GM19468 (cell line): ENCODE results near the gene WDPCP.
"Not testable (repeated sequence)": the region's sequence is repeated elsewhere in the genome, so short reads cannot be mapped to it uniquely, and the experiment has no call there.

Experiments used
- ATAC-seq: cut with Tn5 transposase; IDR thresholded peaks from one replicate; pipeline ENCODE4 v1.9.1; 2021; ENCODE audit warnings: mild to moderate bottlenecking, moderate library complexity, moderate number of reproducible peaks; ENCODE audit not compliant: unreplicated experiment; ENCODE audit errors: extremely low read depth

Gene WDPCP, protein sequence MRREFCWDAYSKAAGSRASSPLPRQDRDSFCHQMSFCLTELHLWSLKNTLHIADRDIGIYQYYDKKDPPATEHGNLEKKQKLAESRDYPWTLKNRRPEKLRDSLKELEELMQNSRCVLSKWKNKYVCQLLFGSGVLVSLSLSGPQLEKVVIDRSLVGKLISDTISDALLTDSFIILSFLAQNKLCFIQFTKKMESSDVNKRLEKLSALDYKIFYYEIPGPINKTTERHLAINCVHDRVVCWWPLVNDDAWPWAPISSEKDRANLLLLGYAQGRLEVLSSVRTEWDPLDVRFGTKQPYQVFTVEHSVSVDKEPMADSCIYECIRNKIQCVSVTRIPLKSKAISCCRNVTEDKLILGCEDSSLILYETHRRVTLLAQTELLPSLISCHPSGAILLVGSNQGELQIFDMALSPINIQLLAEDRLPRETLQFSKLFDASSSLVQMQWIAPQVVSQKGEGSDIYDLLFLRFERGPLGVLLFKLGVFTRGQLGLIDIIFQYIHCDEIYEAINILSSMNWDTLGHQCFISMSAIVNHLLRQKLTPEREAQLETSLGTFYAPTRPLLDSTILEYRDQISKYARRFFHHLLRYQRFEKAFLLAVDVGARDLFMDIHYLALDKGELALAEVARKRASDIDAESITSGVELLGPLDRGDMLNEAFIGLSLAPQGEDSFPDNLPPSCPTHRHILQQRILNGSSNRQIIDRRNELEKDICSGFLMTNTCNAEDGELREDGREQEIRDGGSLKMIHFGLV

DNA sequence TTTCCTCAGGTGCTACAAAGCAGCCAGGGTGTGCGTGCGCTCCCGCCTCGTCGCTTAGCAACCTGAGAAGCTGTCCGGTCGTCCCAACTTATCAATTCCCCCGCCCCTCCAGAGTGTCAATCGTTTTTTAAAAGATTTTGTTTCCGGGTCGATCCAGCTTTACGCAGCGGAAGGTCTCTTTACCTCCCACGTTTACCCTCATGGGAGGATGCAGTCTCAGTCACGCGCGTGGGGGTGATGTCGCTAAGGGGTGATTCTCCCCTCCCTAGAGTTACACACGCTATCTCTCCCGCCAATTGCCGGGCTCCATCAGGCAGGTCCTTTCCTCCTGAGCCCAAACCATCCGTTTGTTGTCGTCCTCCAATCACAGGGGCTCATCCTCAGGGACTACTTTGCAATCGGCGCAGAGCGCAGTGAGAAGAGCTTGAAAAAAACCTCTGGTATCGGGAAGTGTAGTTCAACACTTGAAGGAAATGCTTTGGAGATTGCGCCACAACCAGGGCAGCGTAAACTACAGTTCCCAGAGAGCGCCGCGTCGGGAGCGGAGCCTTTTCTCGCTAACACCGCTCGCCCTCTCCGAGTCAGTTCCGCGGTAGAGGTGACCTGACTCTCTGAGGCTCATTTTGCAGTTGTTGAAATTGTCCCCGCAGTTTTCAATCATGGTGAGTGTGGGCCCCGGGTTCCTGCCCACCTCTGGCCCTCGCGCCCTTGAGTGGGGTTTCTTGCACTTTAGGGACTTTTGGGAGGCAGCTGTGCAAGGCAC is at the start of gene WDPCP, which contains the start of gene MDH1:
WDPCP (minus strand) TSS at position 93 of the 763 bp plus-strand sequence. CDS start 206 bp downstream, outside the sequence.
MDH1 (plus strand) TSS at position 579 of the 763 bp plus-strand sequence; CDS start at position 660, 81 bp downstream.
- peak; percentile 90 for ATAC-seq

DNA sequence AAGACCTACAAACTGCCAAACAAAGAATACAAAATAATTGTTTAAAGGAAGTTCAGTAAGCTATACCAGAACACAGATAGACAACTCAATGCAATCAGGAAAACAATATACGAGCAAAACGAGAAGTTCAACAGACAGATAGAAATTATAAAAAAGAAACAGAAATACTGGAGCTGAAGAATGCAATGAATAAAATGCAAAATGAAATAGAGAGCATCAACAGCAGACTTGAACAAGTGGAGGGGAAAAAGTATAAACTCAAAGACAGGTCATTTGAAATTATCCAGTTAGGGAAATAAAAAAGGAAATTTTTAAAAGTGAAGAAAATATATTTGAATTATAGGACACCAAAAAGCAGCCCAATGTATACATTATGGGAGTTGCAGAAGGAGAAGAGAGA is 44.1 kb upstream of the WDPCP start:
- ATAC-seq, result no peak

DNA sequence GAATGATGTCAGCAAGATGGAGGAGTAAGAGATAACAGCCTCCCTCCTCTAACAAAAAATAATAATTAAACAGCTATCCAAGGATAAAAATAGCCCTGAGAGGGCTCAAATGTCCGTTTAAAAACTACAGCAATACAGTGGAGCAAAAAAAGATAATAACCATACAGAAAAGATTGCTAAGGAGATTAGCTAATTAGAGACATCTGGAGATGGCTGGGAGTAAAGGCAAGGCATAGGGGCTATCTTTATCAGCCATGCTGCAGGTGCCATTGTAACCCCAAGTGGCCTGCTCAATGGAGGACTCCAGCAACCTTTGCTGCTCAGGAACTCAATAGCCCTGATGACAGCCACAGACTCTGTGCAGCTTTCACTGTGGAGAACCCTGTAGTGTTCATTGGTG is 43.2 kb upstream of the WDPCP start:
- no peak for ATAC-seq

DNA sequence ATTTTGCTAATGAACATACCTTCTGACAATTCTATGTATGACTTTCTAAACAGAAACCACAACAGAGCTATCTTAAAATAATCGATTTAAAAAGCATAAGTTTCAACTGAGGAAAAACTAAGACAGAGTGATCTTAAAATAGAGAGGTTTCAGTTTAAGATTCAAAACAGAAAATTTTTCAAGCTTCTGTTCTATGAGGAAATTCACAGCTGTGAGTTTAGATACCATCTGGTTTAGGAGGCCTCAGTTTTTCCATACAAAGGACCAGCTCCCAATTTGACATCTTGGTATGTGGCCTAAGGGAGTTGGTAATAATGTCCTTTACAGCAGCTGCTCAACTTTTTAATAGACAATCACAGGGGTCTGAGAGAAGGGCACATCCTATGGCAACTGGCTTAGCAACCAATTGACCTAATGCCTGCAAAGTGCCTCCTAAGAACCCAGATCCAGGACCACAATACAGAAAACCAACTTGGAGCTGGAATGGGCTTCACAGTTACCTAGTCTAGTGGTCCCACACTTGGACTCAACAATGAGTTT is 40.2 kb upstream of the WDPCP start:
- ATAC-seq, result no peak

DNA sequence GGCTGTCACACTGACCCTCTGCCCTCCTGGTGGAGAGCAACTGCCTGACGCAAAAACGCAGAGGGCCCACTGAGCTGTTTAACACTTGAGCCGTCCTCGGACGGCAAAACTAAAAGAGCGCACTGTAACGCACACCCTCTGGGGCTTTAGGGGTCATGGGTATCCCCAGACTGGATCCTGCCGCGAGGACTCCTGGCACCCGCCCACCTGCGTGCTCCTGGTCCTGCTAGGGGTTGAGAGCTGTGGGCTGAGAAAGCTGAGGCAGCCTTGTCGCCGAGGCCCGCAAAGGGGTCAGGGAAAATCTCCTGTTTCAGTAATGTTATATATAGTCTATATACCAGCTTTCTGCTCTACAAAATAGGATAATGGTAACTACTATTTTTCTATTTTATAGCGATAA is 39.6 kb upstream of the WDPCP start:
- no peak for ATAC-seq

DNA sequence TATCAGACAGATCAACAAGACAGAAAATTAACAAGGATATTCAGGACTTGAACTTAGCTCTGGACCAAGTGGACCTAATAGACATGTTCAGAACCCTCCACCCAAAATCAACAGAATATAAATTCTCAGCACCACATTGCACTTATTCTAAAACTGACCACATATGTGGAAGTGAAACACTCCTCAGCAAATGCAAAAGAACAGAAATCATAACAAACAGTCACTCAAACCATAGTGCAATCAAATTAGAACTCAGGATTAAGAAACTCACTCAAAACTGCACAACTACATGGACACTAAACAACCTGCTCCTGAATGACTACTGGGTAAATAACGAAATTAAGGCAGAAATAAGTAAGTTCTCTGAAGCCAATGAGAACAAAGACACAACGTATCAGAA is 35.5 kb upstream of the WDPCP start:
- not testable (repeated sequence) for ATAC-seq

DNA sequence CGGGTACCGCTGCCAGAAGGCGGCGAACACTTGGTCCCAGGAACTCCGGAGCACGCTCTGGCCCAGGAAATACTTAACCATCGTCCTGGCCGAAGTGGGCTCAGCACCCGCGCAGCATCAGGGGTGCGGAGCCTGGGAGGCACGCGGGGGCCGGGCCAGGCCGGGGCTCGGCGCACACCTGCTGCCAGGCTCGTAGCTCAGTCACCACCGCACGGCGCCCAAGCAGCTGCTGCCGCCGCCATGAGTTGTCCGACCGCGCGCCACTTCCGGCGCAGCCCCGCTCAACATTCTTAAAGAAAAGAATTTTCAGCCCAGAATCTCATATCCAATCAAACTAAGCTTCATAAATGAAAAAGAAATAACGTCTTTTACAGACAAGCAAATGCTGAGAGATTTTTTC is 34.5 kb upstream of the WDPCP start:
- no peak for ATAC-seq

DNA sequence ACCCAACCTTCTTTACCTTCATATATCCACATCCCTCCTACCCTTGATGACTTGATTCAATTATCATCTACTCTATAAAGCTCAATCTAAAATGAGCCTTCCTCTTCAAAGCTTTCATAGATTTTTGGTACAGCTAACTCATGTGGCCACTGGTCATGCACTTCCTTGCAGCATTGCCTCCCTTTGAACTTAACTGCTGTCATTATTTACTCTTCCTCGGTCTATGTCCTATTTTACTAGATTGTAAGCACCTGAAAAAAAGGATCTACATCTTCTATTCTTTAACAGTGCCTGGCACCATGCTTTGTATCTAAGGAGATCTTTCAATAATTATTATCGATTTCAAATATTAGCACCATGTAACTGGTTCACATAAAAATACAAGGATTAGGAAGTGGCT is 31.1 kb upstream of the WDPCP start:
- no peak for ATAC-seq

DNA sequence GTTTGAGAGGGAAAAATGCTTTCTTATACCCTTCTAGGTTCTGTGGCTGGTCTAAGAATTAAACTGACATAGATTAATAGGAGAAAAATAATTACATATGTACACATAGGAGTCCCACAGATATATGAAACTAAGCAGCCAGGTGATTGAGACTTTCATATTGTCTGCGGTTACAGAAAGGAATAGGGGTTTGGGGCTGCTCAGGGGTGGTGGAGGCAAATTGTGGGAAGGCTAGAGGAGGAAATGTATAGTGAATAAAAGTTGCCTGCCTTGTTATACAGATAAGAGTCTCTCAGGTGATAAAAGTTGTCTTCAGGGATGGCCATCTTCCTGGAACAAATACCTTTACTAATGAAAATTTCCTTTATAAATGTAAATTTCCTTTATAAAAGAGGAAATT is 29.1 kb upstream of the WDPCP start:
- ATAC-seq, result no peak

DNA sequence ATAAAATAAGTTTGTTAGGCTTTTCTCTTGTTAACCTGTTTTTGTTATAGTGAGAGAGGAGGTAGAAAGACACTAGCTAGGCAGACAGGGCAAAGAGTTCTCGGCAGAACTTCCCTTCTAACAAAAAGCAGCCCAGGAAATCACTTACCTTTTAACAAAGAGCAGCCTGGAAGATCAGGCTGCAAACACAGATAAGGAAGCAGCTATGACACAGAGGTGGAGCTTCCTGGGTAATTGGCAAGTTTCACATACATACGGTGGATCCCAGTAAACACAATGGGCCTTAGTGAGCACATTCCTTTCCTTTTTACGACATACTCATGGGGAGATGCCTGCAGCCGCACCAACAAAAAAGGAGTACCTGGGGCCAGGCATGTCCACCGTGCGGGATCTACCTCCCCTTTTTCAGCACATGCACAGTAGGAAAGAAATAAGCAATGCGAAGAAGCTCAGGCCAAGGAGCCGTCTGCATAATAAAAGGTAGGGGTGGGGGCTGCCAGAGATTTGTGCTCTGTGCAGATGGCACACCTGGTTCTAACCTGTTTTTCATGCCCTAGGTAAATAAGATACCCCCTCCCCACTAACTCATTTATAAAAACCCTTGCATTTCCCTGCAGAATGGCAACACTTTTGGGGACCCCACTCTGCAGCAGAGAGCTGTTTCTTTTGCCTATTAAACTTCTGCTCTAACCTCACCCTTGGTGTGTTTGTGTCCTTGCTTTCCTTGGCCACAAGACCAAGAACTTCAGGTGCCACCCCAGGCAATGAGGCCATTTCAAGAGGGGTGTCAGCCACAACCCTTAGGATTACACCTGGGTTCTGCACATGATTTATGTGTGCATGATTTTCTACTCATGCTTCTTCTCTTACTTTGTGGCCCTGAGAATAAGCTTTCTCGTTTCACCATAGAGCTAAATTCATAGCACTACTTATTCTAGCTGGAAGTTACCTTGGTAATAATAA is 27.0 kb upstream of the WDPCP start:
- ATAC-seq, result no peak

DNA sequence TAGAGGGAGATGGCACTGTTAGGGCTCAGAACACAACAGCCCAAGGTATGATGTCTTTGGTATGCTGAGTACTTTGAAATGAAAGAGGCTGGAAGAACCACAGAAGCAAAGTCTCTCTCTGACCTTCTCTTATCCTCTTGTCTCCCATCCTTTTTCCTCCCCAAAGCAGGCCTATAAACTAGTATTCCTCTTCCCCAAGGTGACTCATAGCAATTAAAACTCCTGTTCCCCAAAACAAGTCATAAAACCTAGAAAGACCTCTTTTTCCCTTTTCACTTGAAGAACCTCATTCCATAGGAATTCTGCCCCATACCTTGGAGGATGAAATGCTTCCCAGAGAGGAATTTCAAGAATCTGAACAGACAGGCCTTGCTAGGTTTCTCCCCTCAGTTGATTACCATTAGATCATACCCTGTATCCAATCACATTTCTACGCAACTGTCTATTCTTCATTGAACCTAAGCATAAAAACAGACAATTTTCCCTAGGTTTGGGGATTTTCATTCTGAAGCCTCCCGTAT is 26.2 kb upstream of the WDPCP start:
- no peak for ATAC-seq

DNA sequence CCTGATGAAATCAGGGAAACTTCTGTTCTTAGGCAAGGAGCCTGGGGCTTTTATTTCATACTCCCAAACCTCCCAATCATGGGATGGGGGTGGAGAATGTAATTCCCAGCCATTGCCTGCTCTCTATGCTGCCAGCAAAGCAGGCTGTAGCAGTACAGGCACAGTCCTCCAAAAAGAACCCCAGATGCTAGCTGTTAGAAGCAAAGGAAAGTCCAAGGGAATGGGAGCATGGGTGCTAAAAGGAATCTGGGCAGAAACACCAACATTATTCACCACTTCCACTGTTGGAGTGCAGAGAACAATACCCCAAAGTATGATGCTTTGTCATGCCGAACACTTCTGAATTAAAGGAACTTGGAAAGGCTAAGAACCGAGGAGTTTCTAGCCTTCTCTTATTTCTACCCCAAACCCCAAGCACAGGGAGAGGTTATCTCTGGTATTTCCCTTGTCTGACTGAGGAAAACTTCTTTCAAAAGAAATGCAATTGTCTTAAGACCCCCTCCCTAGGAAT is 25.2 kb upstream of the WDPCP start:
- ATAC-seq, result no peak

DNA sequence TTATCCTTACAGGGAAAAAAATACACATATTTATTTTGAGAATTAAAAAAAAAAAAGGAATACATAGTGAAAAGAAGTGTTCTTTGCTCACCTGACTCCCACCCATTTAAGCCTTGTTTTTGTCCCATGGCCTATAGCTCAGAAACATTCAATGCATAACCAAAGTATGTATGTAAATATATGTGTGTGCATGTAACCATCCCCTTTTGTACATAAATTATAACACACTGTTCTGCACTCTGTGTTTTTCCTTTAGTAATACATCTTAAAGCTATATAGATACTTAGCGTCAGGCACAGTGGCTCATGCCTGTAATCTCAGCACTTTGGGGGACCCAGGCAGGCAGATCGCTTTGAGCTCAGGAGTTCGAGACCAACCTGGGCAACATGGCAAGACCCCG is 22.2 kb upstream of the WDPCP start:
- ATAC-seq, result no peak

DNA sequence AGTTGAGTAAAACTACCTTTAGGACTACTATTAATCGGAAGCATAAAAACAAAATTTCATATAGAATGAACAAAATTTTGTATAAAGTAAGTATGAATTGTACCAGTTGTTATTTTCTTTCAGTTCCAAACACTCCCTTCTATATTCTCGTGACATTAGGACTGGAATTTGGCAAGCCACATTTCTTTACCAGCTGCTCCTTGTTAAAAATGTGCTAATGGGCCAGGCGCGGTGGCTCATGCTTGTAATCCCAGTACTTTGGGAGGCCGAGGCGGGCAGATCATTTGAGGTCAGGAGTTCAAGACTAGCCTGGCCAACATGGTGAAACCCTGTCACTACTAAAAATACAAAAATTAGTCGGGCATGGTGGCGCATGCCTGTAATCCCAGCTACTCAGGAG is 20.6 kb upstream of the WDPCP start:
- ATAC-seq, result not testable (repeated sequence)

DNA sequence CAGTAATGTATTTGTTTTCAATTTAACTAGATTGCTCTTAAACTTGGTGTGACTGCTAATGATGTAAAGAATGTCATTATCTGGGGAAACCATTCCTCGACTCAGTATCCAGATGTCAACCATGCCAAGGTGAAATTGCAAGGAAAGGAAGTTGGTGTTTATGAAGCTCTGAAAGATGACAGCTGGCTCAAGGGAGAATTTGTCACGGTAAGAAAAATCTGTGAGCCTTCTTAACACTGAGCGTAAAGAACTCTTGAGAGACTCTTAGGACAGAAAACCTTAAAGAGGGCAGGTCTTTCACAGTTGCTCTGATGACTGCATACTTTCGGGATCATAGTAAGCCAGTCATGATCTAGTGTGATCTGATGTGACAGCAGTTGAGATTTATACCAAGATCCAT is 16.4 kb upstream of the WDPCP start:
- no peak for ATAC-seq

DNA sequence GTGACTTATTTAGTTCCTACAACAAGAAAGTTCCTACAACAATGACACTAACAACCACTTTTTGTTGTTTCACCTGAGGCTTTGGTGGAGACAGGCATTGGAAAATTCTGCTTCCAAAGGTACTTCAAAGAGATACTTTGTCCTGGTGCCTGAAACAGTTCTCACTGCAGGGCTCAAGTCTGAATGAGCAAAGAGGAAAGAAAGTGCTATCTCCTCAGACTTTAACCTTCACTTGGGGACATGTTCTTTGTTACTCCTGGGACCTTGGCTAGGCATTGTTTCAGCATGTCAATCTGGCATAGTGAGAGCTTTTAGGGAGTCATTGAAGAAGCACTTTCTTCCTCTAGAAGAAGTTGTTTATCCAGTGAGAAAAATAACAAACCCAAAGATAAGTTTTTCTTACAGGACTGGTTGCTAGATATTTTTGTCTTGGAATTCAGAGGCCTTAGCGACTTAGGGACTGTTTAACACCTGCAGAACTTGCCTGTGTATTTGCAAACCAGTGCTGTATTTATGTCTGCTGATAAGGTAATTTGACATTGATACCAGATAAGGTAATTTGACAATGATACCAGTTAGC is 12.7 kb upstream of the WDPCP start:
- no peak for ATAC-seq

DNA sequence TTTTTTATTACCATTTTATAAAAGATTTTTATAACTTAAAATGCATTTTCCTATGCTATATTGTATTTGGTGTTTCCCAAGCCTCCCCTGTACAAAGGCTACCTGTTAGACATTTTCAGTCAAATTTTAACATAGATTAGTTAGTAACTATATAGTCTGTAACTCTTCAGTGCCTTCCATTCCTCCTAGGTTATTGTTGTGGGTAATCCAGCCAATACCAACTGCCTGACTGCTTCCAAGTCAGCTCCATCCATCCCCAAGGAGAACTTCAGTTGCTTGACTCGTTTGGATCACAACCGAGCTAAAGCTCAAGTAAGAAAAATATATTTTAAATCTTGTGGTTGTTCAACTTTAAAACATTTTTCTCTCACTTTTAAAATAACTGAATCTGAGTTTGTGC is 10.7 kb upstream of the WDPCP start:
- no peak for ATAC-seq

DNA sequence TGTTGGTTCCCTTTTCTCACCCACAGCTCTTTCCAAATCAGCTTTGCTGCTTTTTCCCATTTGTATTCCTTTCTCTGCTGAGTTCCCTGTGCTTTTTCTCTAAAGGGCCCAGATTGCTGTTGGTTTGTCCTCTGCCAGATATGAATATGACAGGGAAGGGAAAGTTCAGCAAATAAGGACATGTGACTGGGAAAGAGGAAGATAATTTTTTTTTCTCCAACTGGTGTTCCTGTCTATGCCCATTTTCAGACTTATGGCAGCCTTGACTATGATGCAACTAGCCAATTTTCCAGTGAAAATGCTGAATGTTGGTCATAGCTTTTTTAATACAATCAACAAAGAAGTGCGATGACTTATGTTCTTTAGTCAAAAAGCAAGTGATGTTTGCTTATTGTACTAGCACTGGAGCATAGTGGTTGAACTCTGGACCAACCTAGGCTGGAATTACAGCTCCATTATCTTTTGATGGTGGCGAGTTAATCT is 8.2 kb upstream of the WDPCP start:
- ATAC-seq, result no peak
